ENCODE measurements around the gene ANO4.

DNA sequence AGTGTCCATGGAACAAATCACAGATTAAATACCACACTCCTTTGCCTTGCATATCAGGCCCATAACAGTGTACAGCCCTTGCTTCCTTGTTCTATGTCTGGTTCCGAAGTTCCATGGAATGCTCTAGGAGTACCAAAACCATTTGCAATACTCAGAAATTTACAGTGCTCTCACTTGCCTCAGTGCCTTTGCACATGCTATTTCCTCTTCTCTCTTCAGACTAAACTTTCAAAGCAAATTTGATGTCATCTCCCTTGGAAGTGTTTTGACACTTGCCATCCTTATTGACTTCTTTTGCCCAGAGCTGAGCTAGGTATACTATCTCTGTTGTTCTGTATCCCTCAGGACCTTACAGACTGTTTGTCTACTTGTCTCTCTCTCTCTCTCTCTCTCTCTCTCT lies 6.1 kb downstream of the ANO4 start:
- TF ChIP-seq, protein P1, sequence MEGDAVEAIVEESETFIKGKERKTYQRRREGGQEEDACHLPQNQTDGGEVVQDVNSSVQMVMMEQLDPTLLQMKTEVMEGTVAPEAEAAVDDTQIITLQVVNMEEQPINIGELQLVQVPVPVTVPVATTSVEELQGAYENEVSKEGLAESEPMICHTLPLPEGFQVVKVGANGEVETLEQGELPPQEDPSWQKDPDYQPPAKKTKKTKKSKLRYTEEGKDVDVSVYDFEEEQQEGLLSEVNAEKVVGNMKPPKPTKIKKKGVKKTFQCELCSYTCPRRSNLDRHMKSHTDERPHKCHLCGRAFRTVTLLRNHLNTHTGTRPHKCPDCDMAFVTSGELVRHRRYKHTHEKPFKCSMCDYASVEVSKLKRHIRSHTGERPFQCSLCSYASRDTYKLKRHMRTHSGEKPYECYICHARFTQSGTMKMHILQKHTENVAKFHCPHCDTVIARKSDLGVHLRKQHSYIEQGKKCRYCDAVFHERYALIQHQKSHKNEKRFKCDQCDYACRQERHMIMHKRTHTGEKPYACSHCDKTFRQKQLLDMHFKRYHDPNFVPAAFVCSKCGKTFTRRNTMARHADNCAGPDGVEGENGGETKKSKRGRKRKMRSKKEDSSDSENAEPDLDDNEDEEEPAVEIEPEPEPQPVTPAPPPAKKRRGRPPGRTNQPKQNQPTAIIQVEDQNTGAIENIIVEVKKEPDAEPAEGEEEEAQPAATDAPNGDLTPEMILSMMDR (IDR thresholded peaks at IDR 0.05): no peak
- TF ChIP-seq POLR2A (IDR thresholded peaks at IDR 0.05): no peak

All from lower leg skin (tissue), 3 donors.